CD4-positive, alpha-beta T cell (primary cell): ENCODE measurements around the gene KCNF1. TPM values are rescaled to one million over a fixed set of nuclear protein-coding genes. Genes with fewer than 3 reads are reported as not detected.

Experiments used
- ATAC-seq: fragments of 200-7000 bp; cut with Tn5 transposase; one replicate; pipeline ENCODE4 v1.10.0; 2022; ENCODE audit warnings: mild to moderate bottlenecking; ENCODE audit not compliant: poor library complexity
- CTCF ChIA-PET: fragments of 350-600 bp; sonication (Branson Sonifier 250); formaldehyde crosslinking; loops from one replicate; lab custom pipeline; 2021; ENCODE audit warnings: antibody characterized with exemption, inconsistent platforms; lab: Charles Lee
- POLR2A ChIA-PET: fragments of 350-600 bp; sonication (Branson Sonifier 250); formaldehyde crosslinking; loops from one replicate; lab custom pipeline; 2021; ENCODE audit warnings: antibody characterized with exemption, inconsistent platforms; lab: Charles Lee
- DNase-seq, 14 experiments: peaks; one replicate each; pipeline ENCODE4 v3.0.0-alpha.2; 2013 to 2020; ENCODE audit warnings: mixed read lengths in 2 of 14
- H3K27ac ChIP-seq, 2 donors: one replicate each; pipeline versions ENCODE4 v1.5.1 to v1.7.0; 2013; ENCODE audit warnings: low read length in 2 of 2, low read depth in 1 of 2, mild to moderate bottlenecking in 1 of 2
- H3K27me3 ChIP-seq, 2 experiments: 1 replicate in 1 of 2; 2 replicates in 1 of 2; pipeline versions ENCODE4 v1.6.1 to v1.7.0; 2013; ENCODE audit warnings: low read length in 2 of 2, control low read depth in 1 of 2, mild to moderate bottlenecking in 1 of 2, moderate library complexity in 1 of 2; ENCODE audit not compliant: insufficient read depth in 2 of 2, control insufficient read depth in 1 of 2
- H3K36me3 ChIP-seq: one replicate; pipeline ENCODE4 v1.6.1; 2013; ENCODE audit warnings: low read length, control low read depth; ENCODE audit not compliant: insufficient read depth
- H3K4me1 ChIP-seq: one replicate; pipeline ENCODE4 v1.6.1; 2013; ENCODE audit warnings: low read length, control low read depth; ENCODE audit not compliant: insufficient read depth
- H3K4me3 ChIP-seq: one replicate; pipeline ENCODE4 v1.5.1; 2013; ENCODE audit warnings: mild to moderate bottlenecking, low read length, moderate library complexity
- H3K9me3 ChIP-seq, 2 experiments: 1 replicate in 1 of 2; 2 replicates in 1 of 2; pipeline versions ENCODE4 v1.6.1 to v1.7.0; 2013; ENCODE audit warnings: low read length in 2 of 2, mild to moderate bottlenecking in 2 of 2, control low read depth in 1 of 2, moderate library complexity in 1 of 2; ENCODE audit not compliant: control insufficient read depth in 1 of 2, insufficient read depth in 1 of 2
- H3K27ac Mint-ChIP-seq: one replicate; pipeline ENCODE4 v1.8.0; 2020; ENCODE audit warnings: mixed read lengths
- H3K27me3 Mint-ChIP-seq: one replicate; pipeline ENCODE4 v1.8.0; 2021; ENCODE audit warnings: mixed read lengths
- H3K36me3 Mint-ChIP-seq: one replicate; pipeline ENCODE4 v1.8.0; 2021; ENCODE audit warnings: low read depth, mixed read lengths
- H3K4me1 Mint-ChIP-seq: one replicate; pipeline ENCODE4 v1.8.0; 2021; ENCODE audit warnings: low read depth, mixed read lengths
- H3K4me3 Mint-ChIP-seq: one replicate; pipeline ENCODE4 v1.8.0; 2020; ENCODE audit warnings: mild to moderate bottlenecking, mixed read lengths
- H3K9me3 Mint-ChIP-seq: one replicate; pipeline ENCODE4 v1.8.0; 2020; ENCODE audit warnings: mixed read lengths
- intact Hi-C, 2 experiments: fragments of 100-400 bp; cut with DNase I in 1 of 2; cut with micrococcal nuclease in 1 of 2; formaldehyde crosslinking; loops; one replicate each; pipeline versions ENCODE4 v1.15.1 to v1.9.0; 2023 to 2025; cut with DNase I, micrococcal nuclease
- total RNA-seq, 174 experiments: library from RNA in 2 of 174; stranded (reverse) in 2 of 174; gene quantifications; one replicate each; pipeline ENCODE4 v1.2.3 and lab custom pipeline; 2021 to 2026
- TF ChIP-seq, protein P1 (sequence below): fragments of 200-600 bp; IDR thresholded peaks from one replicate; pipeline ENCODE4 v1.8.0; 2022; ENCODE audit warnings: antibody characterized with exemption, mild to moderate bottlenecking

Gene KCNF1
- total RNA-seq, 2 experiments from 2014 or later: not detected

- ATAC-seq: no peak
Observed at GRCh38 chr2:10905006-10905861, 6.5 kb upstream of the KCNF1 start.

GRCh38 chr2:10905862-10906143, 5.9 kb upstream of the KCNF1 start:
- H3K9me3 Mint-ChIP-seq: no peaks in the 10 kb centered on the region
- TF ChIP-seq, protein P1, sequence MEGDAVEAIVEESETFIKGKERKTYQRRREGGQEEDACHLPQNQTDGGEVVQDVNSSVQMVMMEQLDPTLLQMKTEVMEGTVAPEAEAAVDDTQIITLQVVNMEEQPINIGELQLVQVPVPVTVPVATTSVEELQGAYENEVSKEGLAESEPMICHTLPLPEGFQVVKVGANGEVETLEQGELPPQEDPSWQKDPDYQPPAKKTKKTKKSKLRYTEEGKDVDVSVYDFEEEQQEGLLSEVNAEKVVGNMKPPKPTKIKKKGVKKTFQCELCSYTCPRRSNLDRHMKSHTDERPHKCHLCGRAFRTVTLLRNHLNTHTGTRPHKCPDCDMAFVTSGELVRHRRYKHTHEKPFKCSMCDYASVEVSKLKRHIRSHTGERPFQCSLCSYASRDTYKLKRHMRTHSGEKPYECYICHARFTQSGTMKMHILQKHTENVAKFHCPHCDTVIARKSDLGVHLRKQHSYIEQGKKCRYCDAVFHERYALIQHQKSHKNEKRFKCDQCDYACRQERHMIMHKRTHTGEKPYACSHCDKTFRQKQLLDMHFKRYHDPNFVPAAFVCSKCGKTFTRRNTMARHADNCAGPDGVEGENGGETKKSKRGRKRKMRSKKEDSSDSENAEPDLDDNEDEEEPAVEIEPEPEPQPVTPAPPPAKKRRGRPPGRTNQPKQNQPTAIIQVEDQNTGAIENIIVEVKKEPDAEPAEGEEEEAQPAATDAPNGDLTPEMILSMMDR: no peak
- no peaks in the 10 kb centered on the region for H3K36me3 Mint-ChIP-seq
- Histone ChIP-seq H3K9me3 (peaks cover 0 to 13% of the 10 kb centered on the region in 2 experiments), H3K27ac (no peak overlapping the region), H3K4me3 (no peak overlapping the region), H3K36me3 (no peaks in the 10 kb centered on the region), H3K4me1 (no peaks in the 10 kb centered on the region), H3K27me3 (peaks cover 2 to 8% of the 10 kb centered on the region in 2 experiments)
- POLR2A ChIA-PET: no interaction called here
- CTCF ChIA-PET: no interaction called here
- ATAC-seq (no peak), DNase-seq (no peak)
- intact Hi-C loops: no loop called here
- H3K27ac Mint-ChIP-seq: no peak overlapping the region
- no peaks in the 10 kb centered on the region for H3K4me1 Mint-ChIP-seq
- H3K4me3 Mint-ChIP-seq: no peak overlapping the region
- H3K27me3 Mint-ChIP-seq: peaks cover 10% of the 10 kb centered on the region

More at GRCh38 chr2:10905006-10905861, 6.5 kb upstream of the KCNF1 start:
- ChIA-PET CTCF (no interaction called here), POLR2A (no interaction called here)
- no peaks in the 10 kb centered on the region for H3K9me3 Mint-ChIP-seq
- Histone ChIP-seq H3K27me3 (peaks cover 0 to 9% of the 10 kb centered on the region in 2 experiments), H3K36me3 (no peaks in the 10 kb centered on the region), H3K9me3 (peaks cover 0 to 13% of the 10 kb centered on the region in 2 experiments), H3K27ac (no peak overlapping the region), H3K4me3 (no peak overlapping the region), H3K4me1 (no peaks in the 10 kb centered on the region)
- H3K4me1 Mint-ChIP-seq: no peaks in the 10 kb centered on the region
- H3K27me3 Mint-ChIP-seq: peaks cover 5% of the 10 kb centered on the region
- H3K36me3 Mint-ChIP-seq: no peaks in the 10 kb centered on the region
- intact Hi-C loops: no loop called here
- no peak overlapping the region for H3K27ac Mint-ChIP-seq
- DNase-seq: no peak
- no peak overlapping the region for H3K4me3 Mint-ChIP-seq
- TF ChIP-seq, protein P1: no peak

GRCh38 chr2:10906926-10907625, 4.7 kb upstream of the KCNF1 start:
- intact Hi-C loops: no loop called here
- no peak overlapping the region for H3K27ac ChIP-seq
- H3K4me3 Mint-ChIP-seq: no peak overlapping the region

More at GRCh38 chr2:10906926-10907625, 4.7 kb upstream of the KCNF1 start:
- POLR2A ChIA-PET: no interaction called here
- Histone ChIP-seq H3K36me3 (no peaks in the 10 kb centered on the region), H3K4me1 (no peaks in the 10 kb centered on the region), H3K27me3 (peaks cover 10 to 17% of the 10 kb centered on the region in 2 experiments), H3K9me3 (peaks cover 0 to 17% of the 10 kb centered on the region in 2 experiments), H3K4me3 (no peak overlapping the region)
- H3K36me3 Mint-ChIP-seq: no peaks in the 10 kb centered on the region
- H3K9me3 Mint-ChIP-seq: no peaks in the 10 kb centered on the region
- no peak for DNase-seq
- TF ChIP-seq, protein P1: no peak
- no peaks in the 10 kb centered on the region for H3K4me1 Mint-ChIP-seq
- no peak overlapping the region for H3K27ac Mint-ChIP-seq
- ATAC-seq: no peak
- CTCF ChIA-PET: no interaction called here
- peaks cover 16% of the 10 kb centered on the region for H3K27me3 Mint-ChIP-seq
